ENCODE measurements around the gene PNKD.

PNKD gene

GRCh38 chr2:218344090-218344754 is 73.9 kb downstream of the PNKD start:
- no peak overlapping the region for H2AFZ ChIP-seq (ENCODE audit: low read length)
- H3K9me2 ChIP-seq (replicated peaks; ENCODE audit: low read depth, low read length), result no peaks in the 10 kb centered on the region
- H3K27me3 ChIP-seq (ENCODE audit: insufficient read depth, low read length, poor library complexity, severe bottlenecking), result no peaks in the 10 kb centered on the region
- H3K79me2 ChIP-seq (ENCODE audit: insufficient read depth, low read length), result no peaks in the 10 kb centered on the region
- no peaks in the 10 kb centered on the region for H3K9me3 ChIP-seq (ENCODE audit: insufficient read depth, low read depth, low read length)
- H3K36me3 ChIP-seq (ENCODE audit: insufficient read depth, low read length), result no peaks in the 10 kb centered on the region
- TF ChIP-seq CTCF (conservative IDR thresholded peaks at IDR 0.05; ENCODE audit: low read length) (no peak), EZH2phosphoT487 (IDR thresholded peaks at IDR 0.05; ENCODE audit: borderline replicate concordance) (no peak)
- H3K4me2 ChIP-seq (ENCODE audit: low read depth, low read length, poor library complexity, severe bottlenecking), result no peak overlapping the region
- no peak overlapping the region for H3K4me3 ChIP-seq (ENCODE audit: low read length, poor library complexity, severe bottlenecking)
- no peaks in the 10 kb centered on the region for H3F3A ChIP-seq (ENCODE audit: low read depth)
- no peak overlapping the region for H3K9ac ChIP-seq (ENCODE audit: low read depth, low read length, poor library complexity, severe bottlenecking)
- H3K4me1 ChIP-seq (ENCODE audit: insufficient read depth, low read length, poor library complexity, severe bottlenecking), result no peaks in the 10 kb centered on the region
- no peaks in the 10 kb centered on the region for H4K20me1 ChIP-seq (ENCODE audit: insufficient read depth, low read length, poor library complexity, severe bottlenecking)

- Histone ChIP-seq H3K4me2 (ENCODE audit: low read depth, low read length, poor library complexity, severe bottlenecking) (no peak overlapping the region), H2AFZ (ENCODE audit: low read length) (no peak overlapping the region), H3K9ac (ENCODE audit: low read depth, low read length, poor library complexity, severe bottlenecking) (no peak overlapping the region), H3K79me2 (ENCODE audit: insufficient read depth, low read length) (no peaks in the 10 kb centered on the region), H4K20me1 (ENCODE audit: insufficient read depth, low read length, poor library complexity, severe bottlenecking) (no peaks in the 10 kb centered on the region), H3K4me1 (ENCODE audit: insufficient read depth, low read length, poor library complexity, severe bottlenecking) (no peaks in the 10 kb centered on the region), H3K9me3 (ENCODE audit: insufficient read depth, low read depth, low read length) (no peaks in the 10 kb centered on the region), H3K27me3 (ENCODE audit: insufficient read depth, low read length, poor library complexity, severe bottlenecking) (no peaks in the 10 kb centered on the region), H3K36me3 (ENCODE audit: insufficient read depth, low read length) (no peaks in the 10 kb centered on the region), H3K9me2 (replicated peaks; ENCODE audit: low read depth, low read length) (no peaks in the 10 kb centered on the region), H3F3A (ENCODE audit: low read depth) (no peaks in the 10 kb centered on the region), H3K4me3 (ENCODE audit: low read length, poor library complexity, severe bottlenecking) (no peak overlapping the region)
- TF ChIP-seq CTCF (conservative IDR thresholded peaks at IDR 0.05; ENCODE audit: low read length) (no peak), EZH2phosphoT487 (IDR thresholded peaks at IDR 0.05; ENCODE audit: borderline replicate concordance) (no peak)
Observed at GRCh38 chr2:218344755-218345417, 74.6 kb downstream of the PNKD start.

- Histone ChIP-seq H3K4me2 (ENCODE audit: low read depth, low read length, poor library complexity, severe bottlenecking) (no peak overlapping the region), H3K4me1 (ENCODE audit: insufficient read depth, low read length, poor library complexity, severe bottlenecking) (no peaks in the 10 kb centered on the region), H3K36me3 (ENCODE audit: insufficient read depth, low read length) (no peaks in the 10 kb centered on the region), H3K27me3 (ENCODE audit: insufficient read depth, low read length, poor library complexity, severe bottlenecking) (no peaks in the 10 kb centered on the region), H3K4me3 (ENCODE audit: low read length, poor library complexity, severe bottlenecking) (no peak overlapping the region), H3F3A (ENCODE audit: low read depth) (no peaks in the 10 kb centered on the region), H3K79me2 (ENCODE audit: insufficient read depth, low read length) (no peaks in the 10 kb centered on the region), H3K9me3 (ENCODE audit: insufficient read depth, low read depth, low read length) (no peaks in the 10 kb centered on the region), H3K9ac (ENCODE audit: low read depth, low read length, poor library complexity, severe bottlenecking) (no peak overlapping the region), H4K20me1 (ENCODE audit: insufficient read depth, low read length, poor library complexity, severe bottlenecking) (no peaks in the 10 kb centered on the region), H2AFZ (ENCODE audit: low read length) (no peak overlapping the region), H3K9me2 (replicated peaks; ENCODE audit: low read depth, low read length) (no peaks in the 10 kb centered on the region)
- TF ChIP-seq CTCF (conservative IDR thresholded peaks at IDR 0.05; ENCODE audit: low read length), result no peak
Observed at GRCh38 chr2:218345491-218346236, 75.3 kb downstream of the PNKD start.
